ENCODE data around the gene TREML2.
"Not testable (repeated sequence)": the region's sequence is repeated elsewhere in the genome, so short reads cannot be mapped to it uniquely, and the experiment has no call there.

Gene TREML2

GRCh38 chr6:41208439-41209106 is 7.6 kb upstream of the TREML2 start:
- DNase-seq (ENCODE audit: low spot score) = no peak

DNA sequence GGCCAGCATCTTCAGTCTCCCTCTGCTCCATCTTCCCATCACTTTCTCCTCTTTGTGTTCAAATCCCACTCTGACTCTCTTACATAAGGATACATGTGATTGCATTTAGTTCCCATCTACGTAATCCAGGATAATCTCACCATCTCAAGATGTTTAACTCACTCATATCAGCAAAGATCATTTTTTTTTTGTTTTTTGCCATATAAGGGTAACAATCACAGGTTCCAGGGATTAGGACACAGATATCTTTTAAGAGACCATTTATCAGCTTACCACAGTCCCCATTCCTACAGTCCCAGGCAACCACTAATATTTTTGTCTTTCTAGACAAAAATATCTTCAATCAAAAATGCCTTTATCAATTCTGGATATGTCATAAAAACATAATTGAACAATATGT is 3.2 kb upstream of the TREML2 start:
- DNase-seq (ENCODE audit: low spot score) = no peak

GRCh38 chr6:41201764-41202173 is 820 bp upstream of the TREML2 start:
- peak; percentile 22 for DNase-seq (ENCODE audit: low spot score)

DNA sequence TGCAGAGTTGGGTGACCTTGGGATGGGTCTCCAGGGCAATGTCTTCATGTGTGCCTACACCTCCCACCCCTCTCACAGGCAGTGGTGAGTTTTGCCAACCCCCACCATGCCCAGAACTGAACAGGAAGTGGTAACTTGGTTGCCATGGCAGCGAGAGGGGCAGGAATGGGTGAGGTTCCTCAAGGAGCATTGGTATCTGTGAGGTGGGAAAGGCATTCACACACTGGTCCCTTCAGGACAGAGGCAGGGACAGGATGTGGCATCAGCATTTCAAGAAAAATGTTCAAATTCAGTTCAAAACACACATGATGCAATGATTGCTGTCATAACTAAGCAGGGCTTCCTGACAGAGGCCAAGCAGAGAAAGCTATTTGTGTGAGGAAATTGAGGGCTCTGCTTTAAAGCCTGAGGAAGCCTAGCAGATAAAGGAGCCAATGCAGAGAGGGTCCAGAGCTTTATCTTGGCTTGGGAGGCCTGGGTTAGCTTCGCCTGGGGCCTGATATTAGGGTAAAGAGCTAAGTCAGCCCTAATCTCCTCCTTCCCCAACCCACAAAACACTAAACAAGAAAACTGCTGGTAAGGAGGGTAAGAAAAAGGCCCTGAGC is 551 bp downstream of the TREML2 start:
- no peak for DNase-seq (ENCODE audit: low spot score)

GRCh38 chr6:41199552-41200246 is 1.2 kb downstream of the TREML2 start:
- DNase-seq (ENCODE audit: low spot score) = no peak

DNA sequence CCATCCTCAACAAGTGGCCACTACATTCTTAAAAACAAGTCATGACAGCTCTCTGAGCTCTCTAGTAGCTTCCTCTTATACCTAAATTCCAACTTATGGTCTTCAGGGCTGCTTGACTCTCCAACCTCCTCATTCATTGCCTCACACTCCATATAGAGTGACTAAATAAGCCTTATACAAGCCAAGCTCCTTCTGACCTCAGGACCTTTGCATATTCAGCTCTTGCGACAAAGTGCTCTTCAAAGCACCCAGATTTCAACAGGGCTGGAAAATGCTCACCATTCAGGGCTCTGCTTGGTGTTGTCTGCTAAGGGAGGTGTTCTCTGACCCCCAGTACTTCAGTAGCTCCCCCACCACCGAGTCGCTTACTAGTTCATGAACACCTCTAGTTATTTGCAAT is 3.7 kb downstream of the TREML2 start:
- DNase-seq (ENCODE audit: low spot score) = no peak

- DNase-seq (ENCODE audit: low spot score) = no peak
Observed at GRCh38 chr6:41194386-41194785, 6.6 kb downstream of the TREML2 start.

GRCh38 chr6:41193884-41194283 is 7.1 kb downstream of the TREML2 start:
- DNase-seq (ENCODE audit: low spot score) = no peak

DNA sequence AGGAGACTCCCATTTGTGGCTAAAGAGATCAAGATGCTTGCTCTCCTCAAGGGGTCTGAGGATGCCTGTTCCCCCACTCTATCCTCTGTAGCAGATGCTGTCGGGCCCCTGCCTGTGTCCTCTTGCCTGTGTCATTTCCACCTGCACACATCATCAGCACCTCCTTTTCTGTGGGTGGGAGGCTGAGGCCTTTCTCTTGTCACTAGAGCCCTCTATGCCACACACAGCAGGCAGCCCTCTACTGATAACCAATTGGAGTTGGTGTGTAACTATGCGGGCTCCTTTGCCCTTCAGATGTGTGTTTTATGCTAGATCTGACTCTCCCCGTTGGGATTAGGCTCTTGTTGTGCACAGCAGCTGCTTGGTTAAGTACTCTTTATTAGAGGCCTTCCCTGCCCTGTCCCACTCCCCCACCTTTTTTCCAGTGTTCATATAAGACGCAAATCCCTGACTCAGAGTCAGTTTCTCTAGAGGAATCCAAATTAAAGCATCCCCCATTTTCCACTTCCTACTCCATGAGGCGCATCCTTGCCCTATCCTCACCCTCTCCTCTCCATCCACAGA is 7.7 kb downstream of the TREML2 start:
- DNase-seq (ENCODE audit: low spot score) = no peak

DNA sequence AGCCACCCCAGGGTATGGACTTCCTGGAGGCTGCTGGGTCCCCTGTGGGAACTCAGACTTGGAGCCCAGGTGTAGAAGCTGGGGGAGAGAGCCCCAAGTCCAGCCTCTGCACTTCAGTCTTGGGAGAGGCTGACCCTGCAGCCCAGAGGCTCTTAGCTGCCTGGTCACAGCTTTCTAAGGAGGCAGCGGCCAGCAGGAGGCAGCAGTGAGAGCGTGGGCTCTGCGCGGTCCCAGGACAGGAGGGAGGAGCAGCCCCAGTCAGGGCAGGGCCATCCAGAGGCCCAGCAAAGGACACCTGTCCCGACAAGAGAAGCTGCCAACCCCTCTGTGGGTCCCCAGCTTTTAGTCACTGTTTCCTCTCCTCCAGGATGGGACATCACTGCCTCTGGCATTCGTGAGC is 9.4 kb downstream of the TREML2 start:
- no peak for DNase-seq (ENCODE audit: low spot score)

- no peak for DNase-seq (ENCODE audit: low spot score)
Observed at GRCh38 chr6:41190791-41191190, 10.2 kb downstream of the TREML2 start.

DNA sequence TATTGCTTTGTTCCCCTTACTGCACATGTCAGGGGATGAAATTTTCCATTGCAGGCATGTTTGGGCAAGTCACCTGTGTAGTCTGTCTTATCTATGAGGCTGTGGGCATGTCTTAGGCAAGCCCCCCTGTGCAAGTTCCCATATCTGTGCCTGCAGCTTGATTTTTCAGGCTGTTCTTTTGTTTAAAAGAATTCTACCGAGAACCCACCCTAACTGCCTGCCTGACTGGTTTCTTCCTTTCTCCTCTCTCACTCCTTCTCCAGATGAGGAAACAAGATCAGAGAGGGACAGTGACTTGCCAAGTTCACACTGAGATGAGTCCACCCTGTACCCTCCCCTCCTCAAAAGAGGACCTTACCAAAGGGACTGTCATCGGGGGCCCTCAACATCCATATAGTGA is 11.0 kb downstream of the TREML2 start:
- no peak for DNase-seq (ENCODE audit: low spot score)

GRCh38 chr6:41189046-41189445 is 11.9 kb downstream of the TREML2 start:
- DNase-seq (ENCODE audit: low spot score) = not testable (repeated sequence)

- no peak for DNase-seq (ENCODE audit: low spot score)
Observed at GRCh38 chr6:41187924-41188886, 12.7 kb downstream of the TREML2 start.

- DNase-seq (ENCODE audit: low spot score) = no peak
Observed at GRCh38 chr6:41186031-41186562, 14.9 kb downstream of the TREML2 start.

GRCh38 chr6:41184761-41185160 is 16.2 kb downstream of the TREML2 start:
- DNase-seq (ENCODE audit: low spot score) = peak; percentile 22

DNA sequence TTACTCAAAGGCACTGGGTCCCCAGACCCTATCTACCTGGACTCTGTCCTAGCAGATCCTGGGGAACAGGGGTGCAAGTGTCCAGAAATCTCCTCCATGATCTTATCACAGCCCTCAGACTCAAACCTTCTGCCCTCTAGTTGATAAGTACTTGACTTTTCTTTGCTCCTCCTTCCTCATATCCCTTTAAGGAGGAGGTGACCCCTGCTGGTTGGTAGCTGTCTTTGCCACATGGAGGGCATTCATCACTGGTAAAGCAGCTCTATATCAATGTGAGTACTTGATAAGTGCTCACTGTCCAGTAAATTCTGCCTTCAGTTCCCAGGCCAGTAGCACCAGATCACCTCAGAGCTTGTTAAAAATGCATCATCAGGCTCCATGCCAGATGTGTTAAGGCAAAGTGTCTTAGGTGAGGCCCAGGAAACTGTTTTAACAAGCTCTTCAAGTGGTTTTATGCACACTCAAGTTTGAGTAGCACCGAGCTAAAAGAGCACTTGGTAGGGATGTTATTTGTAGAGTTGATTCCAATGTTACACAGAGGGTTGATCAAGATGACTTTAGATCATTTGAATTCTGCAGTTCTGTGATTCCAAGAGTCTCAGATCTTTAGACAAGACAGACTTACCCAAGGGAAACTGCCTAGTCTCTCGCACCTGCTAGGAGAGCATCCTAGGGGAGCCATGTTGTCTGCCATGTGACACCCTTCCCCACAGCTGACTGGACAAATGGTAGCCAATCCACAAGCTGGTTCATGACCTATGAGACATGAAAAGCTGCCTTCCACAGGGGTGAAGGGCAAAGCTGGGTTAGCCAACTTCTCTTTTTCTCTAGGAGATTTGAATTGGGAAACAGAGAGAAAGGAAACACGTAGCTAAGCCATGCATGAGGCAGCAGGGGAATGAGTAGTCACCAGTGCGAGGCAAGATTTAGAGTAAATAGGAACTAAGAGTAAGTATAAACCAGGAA is 18.6 kb downstream of the TREML2 start:
- DNase-seq (ENCODE audit: low spot score) = peak; percentile 25

DNA sequence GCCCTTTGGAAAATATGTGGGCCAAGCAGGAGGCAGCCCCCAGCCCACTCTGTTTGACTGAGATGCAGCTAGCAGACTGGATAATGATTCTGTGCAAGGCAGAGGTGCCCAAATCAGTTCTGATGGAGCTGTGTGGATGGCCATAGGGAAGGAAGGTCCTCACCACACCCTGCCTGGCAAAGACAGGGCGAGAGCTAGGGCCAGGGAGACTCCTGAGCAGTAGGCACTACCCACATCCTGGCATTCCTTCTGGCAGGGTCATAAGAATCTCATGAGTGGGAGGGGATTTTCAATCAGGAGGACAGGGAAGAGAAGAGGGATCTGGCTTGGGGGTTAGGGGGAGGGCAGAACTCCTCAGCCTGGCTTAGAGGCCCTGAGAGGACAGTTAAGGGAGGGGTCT is 19.4 kb downstream of the TREML2 start:
- DNase-seq (ENCODE audit: low spot score) = no peak

GRCh38 chr6:41179163-41179562 is 21.8 kb downstream of the TREML2 start:
- peak; percentile 25 for DNase-seq (ENCODE audit: low spot score)

DNA sequence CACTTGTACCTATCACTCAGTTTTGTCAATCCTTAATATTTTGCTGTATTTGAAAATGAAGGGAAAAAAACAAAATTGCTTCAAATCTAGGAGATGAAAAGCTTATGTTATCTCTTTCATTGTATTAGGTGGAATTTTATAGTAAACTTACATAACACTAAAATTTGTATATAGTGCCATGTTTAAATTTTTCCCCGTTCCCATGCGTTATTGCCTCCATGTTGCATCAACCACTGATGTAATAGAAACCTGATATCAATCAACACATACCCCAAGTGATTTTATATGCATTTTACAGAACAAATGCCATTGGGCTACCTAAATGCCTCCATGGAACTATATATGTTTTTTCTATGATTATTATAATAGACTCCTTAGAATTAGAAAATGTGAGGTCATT is 23.3 kb downstream of the TREML2 start:
- no peak for DNase-seq (ENCODE audit: low spot score)

Measured in left forelimb (tissue), 1 donor.